Keratinocyte (primary cell): Measurements from ENCODE around the gene LHX4. TPM values are rescaled to one million over a fixed set of nuclear protein-coding genes. Genes with fewer than 3 reads are reported as not detected.

ENCODE experiments used
- DNase-seq: peaks from one replicate; pipeline ENCODE4 v3.0.0-alpha.2; 2011; ENCODE audit warnings: low read depth, missing footprints, low spot score
- FAIRE-seq: peaks from 2 replicates; lab custom pipeline; 2011; peaks lifted over from hg19 to GRCh38; lab: Jason Lieb, UNC
- H2AFZ ChIP-seq: 2 replicates; pipeline ENCODE4 v1.6.0; 2012; ENCODE audit warnings: low read length, control low read depth, inconsistent platforms; ENCODE audit not compliant: control insufficient read depth
- H3K27ac ChIP-seq: 2 replicates; pipeline ENCODE4 v1.5.1; 2011; ENCODE audit warnings: low read length; ENCODE audit not compliant: control insufficient read depth, insufficient read depth
- H3K27me3 ChIP-seq: 3 replicates; pipeline ENCODE4 v1.6.0; 2011; ENCODE audit warnings: low read length; ENCODE audit not compliant: control insufficient read depth, insufficient read depth; ENCODE audit errors: extremely low read depth
- H3K36me3 ChIP-seq, 2 experiments: 2 replicates in 1 of 2; 3 replicates in 1 of 2; pipeline ENCODE4 v1.5.1; 2011; ENCODE audit warnings: low read length in 2 of 2, mild to moderate bottlenecking in 1 of 2; ENCODE audit not compliant: control insufficient read depth in 2 of 2, insufficient read depth in 2 of 2; ENCODE audit errors: extremely low read depth in 1 of 2
- H3K4me1 ChIP-seq: 3 replicates; pipeline ENCODE4 v1.5.1; 2011; ENCODE audit warnings: low read length; ENCODE audit not compliant: control insufficient read depth, insufficient read depth; ENCODE audit errors: extremely low read depth
- H3K4me2 ChIP-seq: 3 replicates; pipeline ENCODE4 v1.6.0; 2011; ENCODE audit warnings: low read depth, low read length; ENCODE audit not compliant: control insufficient read depth, insufficient read depth; ENCODE audit errors: extremely low read depth
- H3K4me3 ChIP-seq, 3 experiments: fragments of 200-600 bp in 1 of 3; sonication (generic) in 1 of 3; 2 replicates in 2 of 3; 3 replicates in 1 of 3; pipeline ENCODE4 v1.5.1; 2011 to 2016; ENCODE audit warnings: low read length in 3 of 3, mild to moderate bottlenecking in 3 of 3, control low read depth in 2 of 3, inconsistent platforms in 1 of 3, low read depth in 1 of 3, mixed read lengths in 1 of 3, mixed run types in 1 of 3, moderate library complexity in 1 of 3; ENCODE audit not compliant: control insufficient read depth in 2 of 3, insufficient read depth in 2 of 3; ENCODE audit errors: extremely low read depth in 1 of 3
- H3K79me2 ChIP-seq: 2 replicates; pipeline ENCODE4 v1.6.0; 2012; ENCODE audit warnings: low read length; ENCODE audit not compliant: control insufficient read depth, insufficient read depth
- H3K9ac ChIP-seq: 3 replicates; pipeline ENCODE4 v1.6.0; 2011; ENCODE audit warnings: low read length; ENCODE audit not compliant: control insufficient read depth, insufficient read depth; ENCODE audit errors: extremely low read depth
- H3K9me1 ChIP-seq: 3 replicates; pipeline ENCODE4 v1.6.0; 2011; ENCODE audit warnings: low read length; ENCODE audit not compliant: control insufficient read depth, insufficient read depth; ENCODE audit errors: extremely low read depth
- H3K9me3 ChIP-seq: 2 replicates; pipeline ENCODE4 v1.5.1; 2012; ENCODE audit warnings: low read depth, low read length; ENCODE audit not compliant: control insufficient read depth
- H4K20me1 ChIP-seq: 3 replicates; pipeline ENCODE4 v1.6.0; 2011; ENCODE audit warnings: low read length; ENCODE audit not compliant: control insufficient read depth, insufficient read depth; ENCODE audit errors: extremely low read depth
- CTCF ChIP-seq, 3 experiments: IDR thresholded peaks in 1 of 3; conservative IDR thresholded peaks in 1 of 3; optimal IDR thresholded peaks in 1 of 3; 2 replicates in 2 of 3; 3 replicates in 1 of 3; pipeline versions ENCODE3 to v1.5.1; 2011; ENCODE audit warnings: low read length in 3 of 3, mild to moderate bottlenecking in 3 of 3, moderate library complexity in 2 of 3, control low read depth in 1 of 3, inconsistent platforms in 1 of 3; ENCODE audit not compliant: insufficient read depth in 2 of 3; ENCODE audit errors: extremely low read depth in 1 of 3
- EZH2 ChIP-seq: IDR thresholded peaks from one replicate; pipeline ENCODE4 v1.6.1; 2012; ENCODE audit warnings: inconsistent platforms, mild to moderate bottlenecking, low read length, moderate library complexity
- dilution Hi-C: fragments of 300-500 bp; cut with MboI; formaldehyde crosslinking; loops from one replicate; pipeline ENCODE4 v1.7.0; 2020; ENCODE audit warnings: low sequenced_read_pairs; ENCODE audit not compliant: extremely low pct_ligation_motif_present
- polyA plus RNA-seq, 5 experiments: library from polyadenylated mRNA; depleted of rRNA in 3 of 5; stranded (reverse) in 3 of 5; stranded (forward) in 1 of 5; unstranded in 1 of 5; fragments of >200 nt; gene quantifications; 1 replicate in 1 of 5; 2 replicates in 3 of 5; 3 replicates in 1 of 5; pipeline versions ENCODE4 v1.2.1 to v1.2.3, GENCODE V29; 2011 to 2012; ENCODE audit warnings: missing spikeins in 2 of 5, low read depth in 1 of 5, low replicate concordance in 1 of 5

The LHX4 gene
- polyA plus RNA-seq, 1 donor (not counting 4 experiments of a cell fraction or from before 2014, with no cell fraction given), result not detected

GRCh38 chr1:180266275-180267210 lies 36.5 kb downstream of the LHX4 start:
- FAIRE-seq (no peak), DNase-seq (no peak)
- no peak overlapping the region for H3K9ac ChIP-seq
- peaks cover 5% of the 10 kb centered on the region for H3K9me1 ChIP-seq
- no peaks in the 10 kb centered on the region for H3K36me3 ChIP-seq
- no peak overlapping the region for H3K4me2 ChIP-seq
- peaks cover 15% of the 10 kb centered on the region for H3K4me1 ChIP-seq
- H3K79me2 ChIP-seq, result no peaks in the 10 kb centered on the region
- H3K27me3 ChIP-seq, result peaks cover 28% of the 10 kb centered on the region
- TF ChIP-seq CTCF (optimal IDR thresholded peaks at IDR 0.05 in 1 of 3, IDR thresholded peaks at IDR 0.05 in 1 of 3, conservative IDR thresholded peaks at IDR 0.05 in 1 of 3; ENCODE audit: extremely low read depth in 1 of 3, insufficient read depth in 2 of 3, low read length in 3 of 3) (no peak), EZH2 (no peak)
- no peak overlapping the region for H2AFZ ChIP-seq
- dilution Hi-C loops, result no loop called here
- H3K4me3 ChIP-seq, result no peak overlapping the region
- H4K20me1 ChIP-seq, result no peaks in the 10 kb centered on the region
- no peak overlapping the region for H3K27ac ChIP-seq
- no peaks in the 10 kb centered on the region for H3K9me3 ChIP-seq

GRCh38 chr1:180267211-180267561 lies 37.1 kb downstream of the LHX4 start:
- Histone ChIP-seq H3K27ac (no peak overlapping the region), H4K20me1 (no peaks in the 10 kb centered on the region), H3K9me3 (no peaks in the 10 kb centered on the region), H3K4me3 (no peak overlapping the region), H3K4me1 (peaks cover 15% of the 10 kb centered on the region), H3K79me2 (no peaks in the 10 kb centered on the region), H3K9ac (no peak overlapping the region), H3K4me2 (no peak overlapping the region), H2AFZ (no peak overlapping the region), H3K36me3 (no peaks in the 10 kb centered on the region), H3K9me1 (peaks cover 5% of the 10 kb centered on the region), H3K27me3 (peaks cover 22% of the 10 kb centered on the region)
- TF ChIP-seq EZH2 (no peak), CTCF (optimal IDR thresholded peaks at IDR 0.05 in 1 of 3, IDR thresholded peaks at IDR 0.05 in 1 of 3, conservative IDR thresholded peaks at IDR 0.05 in 1 of 3; ENCODE audit: extremely low read depth in 1 of 3, insufficient read depth in 2 of 3, low read length in 3 of 3) (no peak)
- FAIRE-seq, result no peak
- dilution Hi-C loops, result no loop called here
- DNase-seq, result no peak
